ENCODE results near the gene ARVCF. TPM values are rescaled to one million over a fixed set of nuclear protein-coding genes. Genes with fewer than 3 reads are reported as not detected.

Gene ARVCF
- total and polyA plus RNA-seq, 2 of the 8 experiments (the other 6 are each of a cell fraction or from before 2014, with no cell fraction given) = 31.0 to 43.2 TPM

GRCh38 chr22:19987394-19988306, 29.0 kb downstream of the ARVCF start:
- no peak overlapping the region; the same call in 1 of the 2 replicates for H2BK15ac ChIP-seq (ENCODE audit: low read length)
- WGBS, 2 experiments (ENCODE audit: extremely low coverage in 1 of 2, insufficient coverage in 1 of 2, insufficient read length in 1 of 2, insufficient replicate concordance in 2 of 2, low coverage in 1 of 2, low lambda C conversion rate in 2 of 2, missing lambda C conversion rate in 1 of 2) = 73% methylated on average over 19 of the region's 24 CpGs; no CpG with 5 or more reads in 1 of the 2 experiments
- H3K36me3 ChIP-seq (ENCODE audit: control insufficient read depth in 2 of 4, insufficient read depth in 4 of 4, low read length in 3 of 4) = no peaks in the 10 kb centered on the region
- ChIA-PET CTCF (ENCODE audit: partially characterized antibody) (interaction anchor here (1.3 to 5.8 kb wide), 4 partner anchors 11 to 28 kb away, joined by 4 to 58 read pairs (median 30); no protein-coding TSS in a partner anchor), POLR2A (ENCODE audit: partially characterized antibody) (interaction anchor here (1.0 to 2.7 kb wide), 6 partner anchors 13 to 34 kb away, joined by 3 to 13 read pairs (median 8); partner anchors contain the start of gene TANGO2)
- no peak for FAIRE-seq
- H4K91ac ChIP-seq (replicated peaks; ENCODE audit: insufficient read length, low read length) = peak overlapping the region; percentile 29
- H3K23me2 ChIP-seq (ENCODE audit: low read depth, low read length) = peaks cover 4% of the 10 kb centered on the region; the same call in 1 of the 2 replicates
- H3K27ac ChIP-seq (ENCODE audit: low read depth, low read length) = 0 out of 2 replicates have a peak overlapping the region, but pooled peaks have one; percentile 3
- H4K20me1 ChIP-seq (replicated peaks in 1 of 2; ENCODE audit: control insufficient read depth in 1 of 2, insufficient read depth in 2 of 2, low read length in 2 of 2) = peaks cover 9 to 18% of the 10 kb centered on the region in 2 experiments
- peak overlapping the region; percentile 62; the same call in 1 of the 2 replicates for H2BK5ac ChIP-seq (ENCODE audit: low read depth, low read length)
- H3K79me2 ChIP-seq (ENCODE audit: control insufficient read depth in 1 of 2, insufficient read depth in 2 of 2, low read length in 2 of 2) = peaks cover 0 to 8% of the 10 kb centered on the region in 2 experiments; a peak in 1 of 4 replicates
- H3K23ac ChIP-seq (ENCODE audit: insufficient read length) = peak overlapping the region; percentile 35
- H2BK12ac ChIP-seq (ENCODE audit: low read depth, low read length) = no peak overlapping the region
- no peak overlapping the region for H3K14ac ChIP-seq (ENCODE audit: insufficient read length)
- peaks cover 22% of the 10 kb centered on the region for H3K79me1 ChIP-seq (ENCODE audit: low read depth, low read length)
- H3K56ac ChIP-seq (replicated peaks; ENCODE audit: insufficient read length, low read depth, low read length) = no peak overlapping the region
- H2AFZ ChIP-seq (ENCODE audit: low read length) = no peak overlapping the region
- H2AK5ac ChIP-seq (ENCODE audit: low read depth, low read length) = no peak overlapping the region
- no peaks in the 10 kb centered on the region for H3K27me3 ChIP-seq (replicated peaks in 1 of 4; ENCODE audit: control insufficient read depth in 3 of 4, extremely low read depth in 1 of 4, insufficient read depth in 3 of 4, low read length in 3 of 4)
- H4K8ac ChIP-seq (ENCODE audit: extremely low read depth, insufficient read depth, low read length) = peak overlapping the region; percentile 82; the same call in 1 of the 2 replicates
- TF ChIP-seq, protein P1, sequence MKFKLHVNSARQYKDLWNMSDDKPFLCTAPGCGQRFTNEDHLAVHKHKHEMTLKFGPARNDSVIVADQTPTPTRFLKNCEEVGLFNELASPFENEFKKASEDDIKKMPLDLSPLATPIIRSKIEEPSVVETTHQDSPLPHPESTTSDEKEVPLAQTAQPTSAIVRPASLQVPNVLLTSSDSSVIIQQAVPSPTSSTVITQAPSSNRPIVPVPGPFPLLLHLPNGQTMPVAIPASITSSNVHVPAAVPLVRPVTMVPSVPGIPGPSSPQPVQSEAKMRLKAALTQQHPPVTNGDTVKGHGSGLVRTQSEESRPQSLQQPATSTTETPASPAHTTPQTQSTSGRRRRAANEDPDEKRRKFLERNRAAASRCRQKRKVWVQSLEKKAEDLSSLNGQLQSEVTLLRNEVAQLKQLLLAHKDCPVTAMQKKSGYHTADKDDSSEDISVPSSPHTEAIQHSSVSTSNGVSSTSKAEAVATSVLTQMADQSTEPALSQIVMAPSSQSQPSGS (IDR thresholded peaks at IDR 0.05; ENCODE audit: low read length) = no peak
- TF ChIP-seq E2F6 (IDR thresholded peaks at IDR 0.05) (peak; percentile 74), POLR2AphosphoS5 (IDR thresholded peaks at IDR 0.05; ENCODE audit: low read depth, low read length) (no peak), ASH2L (IDR thresholded peaks at IDR 0.05; ENCODE audit: low read length) (peak; percentile 6), NRF1 (IDR thresholded peaks at IDR 0.05; ENCODE audit: low read depth, low read length) (no peak)
- TF ChIP-seq, protein P2, sequence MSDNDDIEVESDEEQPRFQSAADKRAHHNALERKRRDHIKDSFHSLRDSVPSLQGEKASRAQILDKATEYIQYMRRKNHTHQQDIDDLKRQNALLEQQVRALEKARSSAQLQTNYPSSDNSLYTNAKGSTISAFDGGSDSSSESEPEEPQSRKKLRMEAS (IDR thresholded peaks at IDR 0.05) = peak; percentile 36; the same call in 1 of the 2 replicates
- no peak overlapping the region for H3K4ac ChIP-seq (replicated peaks; ENCODE audit: insufficient read length, low read depth, low read length)
- H3K18ac ChIP-seq (ENCODE audit: extremely low read depth, low read length) = peak overlapping the region; percentile 9
- no peak overlapping the region for H2BK120ac ChIP-seq (replicated peaks; ENCODE audit: low read depth, low read length)
- DNase-seq (ENCODE audit: low read depth in 1 of 2, low spot score in 2 of 2) = no peak
- H3K9ac ChIP-seq (replicated peaks in 1 of 4; ENCODE audit: extremely low read depth in 1 of 4, low read depth in 3 of 4, low read length in 3 of 4) = peak overlapping the region in 3 of 4 experiments; percentile 41 to 57 (median 42); a peak in 3 of 7 replicates
- peaks cover 0 to 17% (median 11%) of the 10 kb centered on the region in 4 experiments; a peak in 5 of 7 replicates for H3K4me1 ChIP-seq (replicated peaks in 1 of 4; ENCODE audit: control insufficient read depth in 3 of 4, insufficient read depth in 4 of 4, low read length in 3 of 4)
- peak overlapping the region; percentile 13 for H4K5ac ChIP-seq (ENCODE audit: insufficient read length, low read depth, low read length)
- peak overlapping the region in 1 of 4 experiments; percentile 40; a peak in 1 of 8 replicates for H3K4me3 ChIP-seq (ENCODE audit: extremely low read depth in 1 of 4, insufficient read depth in 2 of 4, low read depth in 3 of 4, low read length in 4 of 4)
- no peaks in the 10 kb centered on the region for H3K9me3 ChIP-seq (ENCODE audit: insufficient read depth in 2 of 2, low read depth in 1 of 2, low read length in 1 of 2)
- H3K4me2 ChIP-seq (ENCODE audit: insufficient read depth in 1 of 2, low read depth in 2 of 2, low read length in 2 of 2) = peak overlapping the region; percentile 58 to 89
- no peak overlapping the region for H2BK20ac ChIP-seq (ENCODE audit: low read length)
